GM23338 (cell line): ENCODE data around the gene METRNL. TPM values are rescaled to one million over a fixed set of nuclear protein-coding genes. Genes with fewer than 3 reads are reported as not detected.

Experiments
- ATAC-seq: fragments of 200-7000 bp; cut with Tn5 transposase; 3 replicates; pipeline ENCODE4 v1.9.1; 2020
- DNase-seq: peaks from one replicate; pipeline ENCODE4 v3.0.0-alpha.2; 2015; ENCODE audit warnings: low spot score
- H2AFZ ChIP-seq: fragments of 200-600 bp; sonication (generic); 2 replicates; pipeline ENCODE4 v1.8.0; 2016; ENCODE audit warnings: antibody characterized with exemption, mild to moderate bottlenecking, moderate library complexity
- H3F3A ChIP-seq: fragments of 200-600 bp; sonication (generic); replicated peaks from 2 replicates; pipeline ENCODE4 v1.8.0; 2017; ENCODE audit warnings: antibody characterized with exemption, mixed run types, low read depth
- H3K27ac ChIP-seq: fragments of 200-600 bp; sonication (generic); 2 replicates; pipeline ENCODE4 v1.6.1; 2016; ENCODE audit warnings: low read depth
- H3K27me3 ChIP-seq: fragments of 200-600 bp; sonication (generic); 2 replicates; pipeline ENCODE4 v1.8.0; 2016; ENCODE audit warnings: mild to moderate bottlenecking, mixed run types, moderate library complexity; ENCODE audit not compliant: insufficient read depth
- H3K36me3 ChIP-seq: fragments of 200-600 bp; sonication (generic); 2 replicates; pipeline ENCODE4 v1.8.0; 2016; ENCODE audit warnings: mild to moderate bottlenecking; ENCODE audit not compliant: insufficient read depth
- H3K4me1 ChIP-seq: fragments of 200-600 bp; sonication (generic); 2 replicates; pipeline ENCODE4 v1.8.0; 2016; ENCODE audit warnings: mild to moderate bottlenecking, moderate library complexity; ENCODE audit not compliant: insufficient read depth
- H3K4me2 ChIP-seq: fragments of 200-600 bp; sonication (generic); 2 replicates; pipeline ENCODE4 v1.7.1; 2017; ENCODE audit warnings: mixed run types
- H3K4me3 ChIP-seq: fragments of 200-600 bp; sonication (generic); 2 replicates; pipeline ENCODE4 v1.6.1; 2016; ENCODE audit warnings: mixed run types
- H3K79me2 ChIP-seq: fragments of 200-600 bp; sonication (generic); replicated peaks from 2 replicates; pipeline ENCODE4 v1.8.0; 2017; ENCODE audit warnings: mild to moderate bottlenecking; ENCODE audit not compliant: insufficient read depth
- H3K9me2 ChIP-seq: fragments of 200-600 bp; sonication (generic); 2 replicates; pipeline ENCODE4 v1.8.0; 2017; ENCODE audit not compliant: insufficient read depth
- H4K20me1 ChIP-seq: fragments of 200-600 bp; sonication (generic); replicated peaks from 2 replicates; pipeline ENCODE4 v1.8.0; 2017; ENCODE audit warnings: mild to moderate bottlenecking; ENCODE audit not compliant: insufficient read depth
- H3K27ac Mint-ChIP-seq: 2 replicates; pipeline ENCODE4 v1.8.0; 2020; ENCODE audit warnings: inconsistent platforms, mild to moderate bottlenecking, moderate library complexity, mixed read lengths
- H3K27me3 Mint-ChIP-seq: 3 replicates; pipeline ENCODE4 v1.8.0; 2022; ENCODE audit warnings: low read depth, mild to moderate bottlenecking, moderate library complexity, mixed read lengths, inconsistent platforms; ENCODE audit not compliant: insufficient read depth, poor library complexity
- H3K36me3 Mint-ChIP-seq: 3 replicates; pipeline ENCODE4 v1.8.0; 2021; ENCODE audit warnings: low read depth, mild to moderate bottlenecking, inconsistent platforms, moderate library complexity, mixed read lengths
- H3K4me1 Mint-ChIP-seq: 3 replicates; pipeline ENCODE4 v1.8.0; 2020; ENCODE audit warnings: mild to moderate bottlenecking, inconsistent platforms, mixed read lengths
- H3K4me3 Mint-ChIP-seq: 3 replicates; pipeline ENCODE4 v1.8.0; 2021; ENCODE audit warnings: moderate library complexity, mild to moderate bottlenecking, inconsistent platforms, mixed read lengths
- H3K9me3 Mint-ChIP-seq: 3 replicates; pipeline ENCODE4 v1.8.0; 2020; ENCODE audit warnings: moderate library complexity, mild to moderate bottlenecking, inconsistent platforms, mixed read lengths
- CREB1 ChIP-seq: fragments of 250-450 bp; sonication (Bioruptor Pico); IDR thresholded peaks from 2 replicates; pipeline ENCODE4 v1.5.0; 2020; ENCODE audit warnings: low read depth, mild to moderate bottlenecking, moderate library complexity
- CTCF ChIP-seq, 2 experiments: fragments of 200-600 bp in 1 of 2; sonication (generic) in 1 of 2; conservative IDR thresholded peaks; 2 replicates each; pipeline versions ENCODE4 v1.5.1 to v1.6.1; 2016 to 2017; ENCODE audit warnings: antibody characterized with exemption in 2 of 2, low read depth in 2 of 2, mild to moderate bottlenecking in 2 of 2, moderate library complexity in 1 of 2
- ETS1 ChIP-seq: IDR thresholded peaks from 2 replicates; pipeline ENCODE4 v1.6.1; 2016; ENCODE audit warnings: antibody characterized with exemption
- EZH2phosphoT487 ChIP-seq: fragments of 200-600 bp; sonication (generic); IDR thresholded peaks from one replicate; pipeline ENCODE4 v1.8.1; 2018; ENCODE audit warnings: antibody characterized with exemption; ENCODE audit not compliant: unreplicated experiment
- NANOG ChIP-seq: IDR thresholded peaks from 2 replicates; pipeline ENCODE4 v1.6.1; 2016; ENCODE audit warnings: antibody characterized with exemption, borderline replicate concordance
- POLR2AphosphoS5 ChIP-seq: IDR thresholded peaks from 2 replicates; pipeline ENCODE4 v1.6.1; 2016; ENCODE audit warnings: antibody characterized with exemption, low read depth
- REST ChIP-seq: IDR thresholded peaks from one replicate; pipeline ENCODE4 v1.6.1; 2018; ENCODE audit warnings: antibody characterized with exemption; ENCODE audit not compliant: unreplicated experiment
- ZNF114 ChIP-seq: fragments of 250-450 bp; sonication (Bioruptor Pico); IDR thresholded peaks from 2 replicates; pipeline ENCODE4 v1.5.0; 2020; ENCODE audit warnings: mild to moderate bottlenecking, moderate library complexity
- ZNF331 ChIP-seq: fragments of 250-450 bp; sonication (Bioruptor Pico); IDR thresholded peaks from 2 replicates; pipeline ENCODE4 v1.5.0; 2020; ENCODE audit warnings: low read depth, mild to moderate bottlenecking, moderate library complexity
- ZNF462 ChIP-seq: fragments of 250-450 bp; sonication (Bioruptor Pico); IDR thresholded peaks from 2 replicates; pipeline ENCODE4 v1.5.0; 2020; ENCODE audit warnings: mild to moderate bottlenecking, moderate library complexity
- polyA plus RNA-seq: library from polyadenylated mRNA; unstranded; fragments of >200 nt; fragmentation: Nextera tagmentation; extraction: Ambion mirVana; gene quantifications from 2 replicates; pipeline ENCODE4 v1.2.1, GENCODE V29; 2016
- total RNA-seq: library from RNA; depleted of rRNA; stranded (reverse); fragments of >200 nt; shearing (Covaris generic); gene quantifications from 2 replicates; pipeline ENCODE4 v1.2.3, GENCODE V29; 2014

Gene METRNL
- total and polyA plus RNA-seq, 2 experiments from 2014 or later = 12.2 to 20.2 TPM

- no peak overlapping the region; the same call in 1 of the 2 replicates for H3K27ac Mint-ChIP-seq
- no peaks in the 10 kb centered on the region; the same call in 2 of the 3 replicates for H3K36me3 Mint-ChIP-seq
Observed at GRCh38 chr17:83109386-83109785, 30.0 kb downstream of the METRNL start.

More at GRCh38 chr17:83109386-83109785, 30.0 kb downstream of the METRNL start:
- Histone ChIP-seq H3K4me1 (no peaks in the 10 kb centered on the region), H3K27ac (no peak overlapping the region), H3K27me3 (no peaks in the 10 kb centered on the region), H4K20me1 (no peaks in the 10 kb centered on the region), H3K79me2 (no peaks in the 10 kb centered on the region), H3K9me2 (no peaks in the 10 kb centered on the region), H3K36me3 (no peaks in the 10 kb centered on the region), H3K4me3 (no peak overlapping the region), H3F3A (0 out of 2 replicates have a peak, but pooled peaks cover 5% of the 10 kb centered on the region), H3K4me2 (no peak overlapping the region), H2AFZ (no peak overlapping the region)
- no peak overlapping the region for H3K4me3 Mint-ChIP-seq
- ATAC-seq = no peak
- TF ChIP-seq REST = no peak
- no peak for TF ChIP-seq ZNF331 (CRISPR knock-in tag)
- TF ChIP-seq POLR2AphosphoS5 = no peak
- no peak for TF ChIP-seq CREB1
- no peak for TF ChIP-seq ETS1
- no peak for TF ChIP-seq ZNF114 (CRISPR knock-in tag)
- TF ChIP-seq EZH2phosphoT487 = no peak
- no peak for TF ChIP-seq NANOG
- TF ChIP-seq ZNF462 (CRISPR knock-in tag) = no peak
- no peak for TF ChIP-seq CTCF (conservative IDR thresholded peaks at IDR 0.05; ENCODE audit: low read depth in 2 of 2)
- H3K9me3 Mint-ChIP-seq = no peaks in the 10 kb centered on the region; the same call in 1 of the 3 replicates
- no peak for DNase-seq
- peaks cover 13% of the 10 kb centered on the region for H3K27me3 Mint-ChIP-seq
- H3K4me1 Mint-ChIP-seq = peaks cover 6% of the 10 kb centered on the region
